KMS-11 (cell line): ENCODE measurements around the gene MYL11.
A peak's percentile ranks its signal among the peaks of the same experiment; 100 is the strongest.

Source experiments
- H2AFZ ChIP-seq: fragments of 200-600 bp; sonication (generic); 2 replicates; pipeline ENCODE4 v1.6.1; 2016; ENCODE audit warnings: antibody characterized with exemption, mixed run types, low read depth
- H3K27ac ChIP-seq: fragments of 200-600 bp; sonication (generic); 2 replicates; pipeline ENCODE4 v1.6.1; 2016; ENCODE audit warnings: mild to moderate bottlenecking, mixed run types
- H3K27me3 ChIP-seq: fragments of 200-600 bp; sonication (generic); 2 replicates; pipeline ENCODE4 v1.6.1; 2017; ENCODE audit warnings: mild to moderate bottlenecking, low read depth, mixed run types, moderate library complexity; ENCODE audit not compliant: insufficient read depth
- H3K36me3 ChIP-seq: fragments of 200-600 bp; sonication (generic); 2 replicates; pipeline ENCODE4 v1.6.1; 2017; ENCODE audit warnings: mild to moderate bottlenecking, mixed run types; ENCODE audit not compliant: insufficient read depth
- H3K4me1 ChIP-seq: fragments of 200-600 bp; sonication (generic); 2 replicates; pipeline ENCODE4 v1.6.1; 2016; ENCODE audit warnings: mild to moderate bottlenecking, low read depth, mixed run types; ENCODE audit not compliant: poor library complexity, severe bottlenecking
- H3K4me2 ChIP-seq: fragments of 200-600 bp; sonication (generic); 2 replicates; pipeline ENCODE4 v1.7.0; 2016; ENCODE audit warnings: mild to moderate bottlenecking, mixed run types
- H3K4me3 ChIP-seq: fragments of 200-600 bp; sonication (generic); IDR thresholded peaks from 2 replicates; pipeline ENCODE4 v1.6.1; 2017; ENCODE audit warnings: low read depth, low read length, mixed read lengths; ENCODE audit not compliant: insufficient read depth
- H3K79me2 ChIP-seq: fragments of 200-600 bp; sonication (generic); 2 replicates; pipeline ENCODE4 v1.6.1; 2016; ENCODE audit warnings: low read depth, mixed run types; ENCODE audit not compliant: insufficient read depth
- H3K9ac ChIP-seq: fragments of 200-600 bp; sonication (generic); 2 replicates; pipeline ENCODE4 v1.6.1; 2016; ENCODE audit warnings: mild to moderate bottlenecking, mixed run types
- H4K20me1 ChIP-seq: fragments of 200-600 bp; sonication (generic); 2 replicates; pipeline ENCODE4 v1.6.1; 2016; ENCODE audit warnings: mild to moderate bottlenecking, mixed run types; ENCODE audit not compliant: insufficient read depth
- TF ChIP-seq, protein P1 (sequence below): fragments of 200-600 bp; sonication (generic); conservative IDR thresholded peaks from 2 replicates; pipeline ENCODE4 v1.6.1; 2017; ENCODE audit warnings: low read depth, mild to moderate bottlenecking, antibody characterized with exemption, low read length, moderate library complexity, mixed read lengths

MYL11 gene

DNA sequence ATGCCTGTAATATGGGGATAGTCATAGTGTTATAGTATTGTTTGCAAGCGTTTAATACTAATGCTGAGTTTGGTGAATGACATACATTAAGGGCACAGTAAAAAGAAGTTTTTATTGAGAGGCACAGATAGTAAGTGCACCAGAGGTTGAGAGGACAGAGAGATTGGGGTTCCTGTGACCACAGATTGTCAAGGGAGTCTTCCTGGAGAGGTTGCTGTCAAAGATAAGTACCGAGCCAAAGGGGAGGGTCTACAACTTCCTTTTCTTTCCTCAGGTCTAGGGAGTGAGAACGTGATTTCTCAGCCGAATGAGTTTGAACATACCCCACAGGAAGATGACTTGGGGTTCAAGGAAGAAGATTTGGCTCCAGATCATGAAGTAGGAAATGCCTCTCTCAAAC is 22.5 kb downstream of the MYL11 start:
- H3K27ac ChIP-seq = no peak overlapping the region
- peaks cover 14% of the 10 kb centered on the region for H3K4me1 ChIP-seq
- H3K4me3 ChIP-seq = no peak overlapping the region

DNA sequence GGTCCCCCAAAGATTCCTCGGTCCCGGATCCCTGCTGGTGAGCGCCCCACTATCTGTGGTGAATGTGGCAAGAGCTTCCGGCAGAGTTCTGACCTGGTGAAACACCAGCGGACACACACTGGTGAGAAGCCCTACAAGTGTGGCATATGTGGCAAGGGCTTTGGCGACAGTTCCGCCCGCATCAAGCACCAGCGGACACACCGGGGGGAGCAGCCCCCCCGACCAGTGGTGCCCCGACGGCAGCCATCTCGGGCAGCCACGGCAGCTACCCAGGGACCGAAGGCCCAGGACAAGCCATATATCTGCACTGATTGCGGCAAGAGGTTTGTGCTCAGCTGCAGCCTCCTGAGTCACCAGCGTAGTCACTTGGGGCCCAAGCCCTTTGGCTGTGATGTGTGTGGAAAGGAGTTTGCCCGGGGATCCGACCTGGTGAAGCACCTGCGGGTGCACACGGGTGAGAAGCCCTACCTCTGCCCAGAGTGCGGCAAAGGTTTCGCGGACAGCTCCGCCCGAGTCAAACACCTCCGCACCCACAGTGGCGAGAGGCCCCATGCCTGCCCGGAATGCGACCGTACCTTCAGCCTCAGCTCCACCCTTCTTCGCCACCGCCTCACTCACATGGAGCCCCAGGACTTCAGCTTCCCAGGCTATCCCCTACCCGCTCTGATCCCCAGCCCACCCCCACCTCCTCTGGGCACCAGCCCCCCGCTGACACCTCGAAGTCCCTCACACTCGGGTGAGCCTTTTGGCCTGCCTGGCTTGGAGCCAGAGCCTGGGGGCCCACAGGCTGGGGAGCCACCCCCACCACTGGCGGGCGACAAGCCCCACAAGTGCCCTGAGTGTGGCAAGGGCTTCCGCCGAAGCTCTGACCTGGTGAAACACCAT is 23.4 kb downstream of the MYL11 start:
- H3K27me3 ChIP-seq = no peaks in the 10 kb centered on the region
- peaks cover 13% of the 10 kb centered on the region; the same call in 1 of the 2 replicates for H3K79me2 ChIP-seq
- TF ChIP-seq, protein P1, sequence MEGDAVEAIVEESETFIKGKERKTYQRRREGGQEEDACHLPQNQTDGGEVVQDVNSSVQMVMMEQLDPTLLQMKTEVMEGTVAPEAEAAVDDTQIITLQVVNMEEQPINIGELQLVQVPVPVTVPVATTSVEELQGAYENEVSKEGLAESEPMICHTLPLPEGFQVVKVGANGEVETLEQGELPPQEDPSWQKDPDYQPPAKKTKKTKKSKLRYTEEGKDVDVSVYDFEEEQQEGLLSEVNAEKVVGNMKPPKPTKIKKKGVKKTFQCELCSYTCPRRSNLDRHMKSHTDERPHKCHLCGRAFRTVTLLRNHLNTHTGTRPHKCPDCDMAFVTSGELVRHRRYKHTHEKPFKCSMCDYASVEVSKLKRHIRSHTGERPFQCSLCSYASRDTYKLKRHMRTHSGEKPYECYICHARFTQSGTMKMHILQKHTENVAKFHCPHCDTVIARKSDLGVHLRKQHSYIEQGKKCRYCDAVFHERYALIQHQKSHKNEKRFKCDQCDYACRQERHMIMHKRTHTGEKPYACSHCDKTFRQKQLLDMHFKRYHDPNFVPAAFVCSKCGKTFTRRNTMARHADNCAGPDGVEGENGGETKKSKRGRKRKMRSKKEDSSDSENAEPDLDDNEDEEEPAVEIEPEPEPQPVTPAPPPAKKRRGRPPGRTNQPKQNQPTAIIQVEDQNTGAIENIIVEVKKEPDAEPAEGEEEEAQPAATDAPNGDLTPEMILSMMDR = no peak
- H2AFZ ChIP-seq = no peak overlapping the region
- no peak overlapping the region for H3K4me2 ChIP-seq
- H3K9ac ChIP-seq = no peak overlapping the region
- H4K20me1 ChIP-seq = no peaks in the 10 kb centered on the region
- no peak overlapping the region for H3K27ac ChIP-seq
- H3K4me1 ChIP-seq = peaks cover 14% of the 10 kb centered on the region
- no peak overlapping the region for H3K4me3 ChIP-seq
- 0 out of 2 replicates have a peak, but pooled peaks cover 3% of the 10 kb centered on the region for H3K36me3 ChIP-seq

More for the DNA sequence above, 22.5 kb downstream of the MYL11 start:
- Histone ChIP-seq H3K9ac (no peak overlapping the region), H3K79me2 (peaks cover 13% of the 10 kb centered on the region; the same call in 1 of the 2 replicates), H3K4me2 (peak overlapping the region; percentile 93; the same call in 1 of the 2 replicates), H3K27me3 (no peaks in the 10 kb centered on the region), H3K36me3 (0 out of 2 replicates have a peak, but pooled peaks cover 3% of the 10 kb centered on the region), H4K20me1 (no peaks in the 10 kb centered on the region), H2AFZ (no peak overlapping the region)
- TF ChIP-seq, protein P1 = no peak

DNA sequence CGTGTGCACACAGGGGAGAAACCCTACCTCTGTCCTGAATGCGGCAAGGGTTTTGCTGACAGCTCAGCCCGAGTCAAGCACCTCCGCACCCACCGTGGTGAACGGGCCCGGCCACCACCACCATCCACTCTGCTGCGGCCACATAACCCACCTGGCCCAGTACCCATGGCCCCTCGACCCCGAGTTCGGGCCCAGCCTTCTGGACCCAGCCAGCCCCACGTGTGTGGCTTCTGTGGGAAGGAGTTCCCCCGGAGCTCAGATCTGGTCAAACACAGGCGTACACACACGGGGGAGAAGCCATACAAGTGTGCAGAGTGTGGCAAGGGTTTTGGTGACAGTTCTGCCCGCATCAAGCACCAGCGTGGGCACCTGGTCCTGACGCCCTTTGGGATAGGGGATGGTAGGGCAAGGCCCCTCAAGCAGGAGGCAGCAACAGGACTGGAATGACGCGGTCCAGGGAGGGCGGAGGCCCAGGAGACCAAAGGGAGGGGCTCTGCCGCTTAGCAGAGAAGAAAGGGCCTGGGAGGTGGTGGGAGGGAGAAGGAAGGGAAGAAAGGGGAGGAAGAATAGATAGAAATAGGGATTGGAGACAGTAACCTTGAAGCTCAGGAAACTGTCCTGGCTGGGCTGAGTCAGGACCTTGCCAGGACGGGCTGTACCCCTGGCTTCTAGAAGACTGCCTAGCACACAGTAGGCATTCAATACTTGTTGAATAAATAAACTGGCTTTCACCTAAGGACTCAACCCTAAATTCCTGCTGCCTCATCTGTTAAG is 24.2 kb downstream of the MYL11 start:
- H3K9ac ChIP-seq = no peak overlapping the region
- no peak overlapping the region for H3K4me3 ChIP-seq
- H3K79me2 ChIP-seq = peaks cover 13% of the 10 kb centered on the region; the same call in 1 of the 2 replicates
- H3K27ac ChIP-seq = no peak overlapping the region
- TF ChIP-seq, protein P1 = no peak
- no peak overlapping the region for H3K4me2 ChIP-seq
- H2AFZ ChIP-seq = no peak overlapping the region
- H3K4me1 ChIP-seq = peaks cover 14% of the 10 kb centered on the region
- 0 out of 2 replicates have a peak, but pooled peaks cover 3% of the 10 kb centered on the region for H3K36me3 ChIP-seq
- H4K20me1 ChIP-seq = no peaks in the 10 kb centered on the region
- no peaks in the 10 kb centered on the region for H3K27me3 ChIP-seq

DNA sequence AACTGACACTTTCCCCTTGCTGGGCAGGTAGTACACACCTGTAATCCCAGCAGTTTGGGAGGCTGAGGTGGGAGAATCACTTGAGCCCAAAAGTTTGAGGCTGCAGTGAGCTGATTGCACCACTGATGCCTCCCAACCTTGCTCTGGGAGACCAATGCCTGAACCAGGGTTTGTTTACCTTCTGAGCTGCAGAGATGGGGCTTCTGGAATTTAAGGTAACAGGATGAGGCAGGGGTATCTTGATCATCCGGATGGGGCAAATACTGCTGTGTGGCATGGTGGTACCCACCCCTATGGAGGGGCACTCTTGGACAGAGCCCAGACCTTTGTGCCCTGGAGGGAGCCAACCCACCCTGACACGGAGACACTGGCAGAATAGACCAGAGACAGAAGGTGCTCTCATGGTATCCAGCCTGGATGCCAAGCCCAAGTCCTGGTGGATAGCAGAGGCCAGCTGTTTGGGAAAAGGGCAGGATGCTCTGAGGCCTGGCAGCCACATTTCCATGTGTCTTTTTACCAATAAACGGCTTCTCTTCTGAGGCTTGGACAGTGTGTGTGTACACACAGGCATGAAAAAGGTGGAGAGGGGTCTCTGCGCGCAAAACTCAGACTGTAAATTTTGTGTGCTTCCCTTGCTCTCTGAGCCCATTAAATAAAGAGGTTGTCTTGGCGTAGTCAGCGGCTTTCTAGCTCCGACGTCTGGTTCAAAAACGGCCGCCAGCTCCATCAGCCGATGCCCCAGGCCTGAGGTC is 25.0 kb downstream of the MYL11 start:
- H3K4me3 ChIP-seq = no peak overlapping the region
- H3K36me3 ChIP-seq = 0 out of 2 replicates have a peak, but pooled peaks cover 3% of the 10 kb centered on the region
- no peaks in the 10 kb centered on the region for H4K20me1 ChIP-seq
- H3K27ac ChIP-seq = no peak overlapping the region
- TF ChIP-seq, protein P1 = no peak
- H2AFZ ChIP-seq = no peak overlapping the region
- no peak overlapping the region for H3K9ac ChIP-seq
- no peaks in the 10 kb centered on the region for H3K27me3 ChIP-seq
- H3K4me1 ChIP-seq = peaks cover 11% of the 10 kb centered on the region
- peaks cover 13% of the 10 kb centered on the region; the same call in 1 of the 2 replicates for H3K79me2 ChIP-seq
- no peak overlapping the region for H3K4me2 ChIP-seq
